Occipital lobe (tissue), 3 donors: ENCODE results near the gene LTV1. TPM values are rescaled to one million over a fixed set of nuclear protein-coding genes. Genes with fewer than 3 reads are reported as not detected.

Experiments
- DNase-seq: peaks from one replicate; lab custom pipeline; 2025; lab: John Stamatoyannopoulos, UW
- small RNA-seq: library from RNA; depleted of rRNA; stranded (forward); fragments of <200 nt; gene quantifications from one replicate; pipeline ENCODE3, GENCODE V24; 2014
- total RNA-seq: library from RNA; depleted of rRNA; stranded (reverse); fragments of >200 nt; gene quantifications from one replicate; pipeline ENCODE4 v1.2.3, GENCODE V29; 2014

Gene LTV1
- total RNA-seq, 1 donor from 2014 or later, result 12.2 TPM

GRCh38 chr6:143885116-143885515 is 42.0 kb downstream of the LTV1 start:
- no peak for DNase-seq

- DNase-seq, result no peak
Observed at GRCh38 chr6:143894655-143895054, 51.5 kb downstream of the LTV1 start.

- DNase-seq, result no peak
Observed at GRCh38 chr6:143896126-143896860, 53.2 kb downstream of the LTV1 start.

GRCh38 chr6:143900358-143900757 is 57.2 kb downstream of the LTV1 start:
- no peak for DNase-seq

GRCh38 chr6:143901885-143902750 is 59.0 kb downstream of the LTV1 start:
- DNase-seq, result no peak

GRCh38 chr6:143902827-143903226 is 59.7 kb downstream of the LTV1 start:
- DNase-seq, result no peak

- DNase-seq, result no peak
Observed at GRCh38 chr6:143911028-143911427, 67.9 kb downstream of the LTV1 start.

- DNase-seq, result no peak
Observed at GRCh38 chr6:143912671-143913070, 69.5 kb downstream of the LTV1 start.

Small RNA genes within 50 kb of the gene (small RNA-seq; reads per million reads assigned to genes)
- gene ZC2HC1B, result not detected

Other genes starting within 250 kb of the LTV1 start
- gene PHACTR2, start 165.4 kb upstream of the LTV1 start, total RNA-seq, result 20.6 TPM
- 0.31 TPM for gene ZC2HC1B, start 21.1 kb downstream of the LTV1 start, total RNA-seq
- gene PLAGL1, start 164.9 kb downstream of the LTV1 start, total RNA-seq, result 16.2 TPM